ENCODE data around the gene AMN1. TPM values are rescaled to one million over a fixed set of nuclear protein-coding genes. Genes with fewer than 3 reads are reported as not detected.
"Not testable (repeated sequence)": the region's sequence is repeated elsewhere in the genome, so short reads cannot be mapped to it uniquely, and the experiment has no call there.

The AMN1 gene
- polyA plus RNA-seq, 1 experiment: 4.2 TPM

DNA sequence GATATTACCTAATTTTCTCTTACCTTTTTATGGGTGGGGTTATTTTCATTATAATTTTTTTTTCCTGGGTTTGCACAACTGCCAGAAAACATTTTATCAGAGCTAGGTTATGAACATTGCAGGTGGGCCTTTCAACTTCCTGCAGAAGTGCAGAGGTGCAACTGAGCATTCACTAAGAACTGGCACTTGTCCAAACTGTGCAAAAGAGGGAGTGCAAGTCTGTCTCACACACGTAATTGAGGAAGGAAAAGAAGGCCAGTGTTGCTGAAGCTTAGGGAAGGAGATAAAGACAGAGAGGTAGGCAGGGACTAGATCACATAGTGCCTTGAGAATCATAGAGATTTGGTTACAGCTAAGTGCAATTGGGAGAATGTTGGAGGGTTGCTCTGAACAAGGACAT is 14.1 kb upstream of the AMN1 start:
- TF ChIP-seq, protein P1, sequence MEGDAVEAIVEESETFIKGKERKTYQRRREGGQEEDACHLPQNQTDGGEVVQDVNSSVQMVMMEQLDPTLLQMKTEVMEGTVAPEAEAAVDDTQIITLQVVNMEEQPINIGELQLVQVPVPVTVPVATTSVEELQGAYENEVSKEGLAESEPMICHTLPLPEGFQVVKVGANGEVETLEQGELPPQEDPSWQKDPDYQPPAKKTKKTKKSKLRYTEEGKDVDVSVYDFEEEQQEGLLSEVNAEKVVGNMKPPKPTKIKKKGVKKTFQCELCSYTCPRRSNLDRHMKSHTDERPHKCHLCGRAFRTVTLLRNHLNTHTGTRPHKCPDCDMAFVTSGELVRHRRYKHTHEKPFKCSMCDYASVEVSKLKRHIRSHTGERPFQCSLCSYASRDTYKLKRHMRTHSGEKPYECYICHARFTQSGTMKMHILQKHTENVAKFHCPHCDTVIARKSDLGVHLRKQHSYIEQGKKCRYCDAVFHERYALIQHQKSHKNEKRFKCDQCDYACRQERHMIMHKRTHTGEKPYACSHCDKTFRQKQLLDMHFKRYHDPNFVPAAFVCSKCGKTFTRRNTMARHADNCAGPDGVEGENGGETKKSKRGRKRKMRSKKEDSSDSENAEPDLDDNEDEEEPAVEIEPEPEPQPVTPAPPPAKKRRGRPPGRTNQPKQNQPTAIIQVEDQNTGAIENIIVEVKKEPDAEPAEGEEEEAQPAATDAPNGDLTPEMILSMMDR (IDR thresholded peaks at IDR 0.05; ENCODE audit: insufficient read depth, low read depth, low read length): no peak
- Histone ChIP-seq H3K4me3 (ENCODE audit: low read depth, low read length) (no peak overlapping the region), H3K36me3 (ENCODE audit: control insufficient read depth, insufficient read depth, low read length) (no peaks in the 10 kb centered on the region), H3K27me3 (ENCODE audit: control insufficient read depth, insufficient read depth, low read length) (no peaks in the 10 kb centered on the region)
- POLR2A ChIA-PET: no interaction called here
- no peak for DNase-seq (ENCODE audit: low read depth)
- CTCF ChIA-PET: interaction anchor here (0.6 kb wide), 2 partner anchors 17 to 622 kb away, joined by 3 read pairs; no protein-coding TSS in a partner anchor

DNA sequence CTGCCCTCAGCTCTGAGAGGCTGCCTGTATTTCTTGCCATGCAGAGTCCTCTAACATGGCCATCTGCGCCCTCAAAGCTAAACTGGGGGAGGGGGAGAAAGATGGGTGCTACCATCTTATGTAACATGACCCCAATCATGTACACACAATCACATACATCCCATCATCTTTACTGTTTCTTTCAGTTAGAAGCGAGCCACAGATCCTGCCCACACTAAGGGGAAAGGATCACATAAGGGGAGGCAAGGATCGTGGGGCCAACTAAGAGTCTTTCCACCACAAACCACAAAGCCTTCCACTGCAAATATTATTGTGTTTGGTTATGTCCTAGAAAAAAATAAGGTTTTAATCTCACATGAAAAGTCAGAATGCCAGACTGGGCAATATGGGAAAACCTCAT is 11.8 kb upstream of the AMN1 start:
- TF ChIP-seq, protein P1 (IDR thresholded peaks at IDR 0.05; ENCODE audit: insufficient read depth, low read depth, low read length): no peak
- CTCF ChIA-PET: no interaction called here
- Histone ChIP-seq H3K36me3 (ENCODE audit: control insufficient read depth, insufficient read depth, low read length) (no peaks in the 10 kb centered on the region), H3K27me3 (ENCODE audit: control insufficient read depth, insufficient read depth, low read length) (no peaks in the 10 kb centered on the region), H3K4me3 (ENCODE audit: low read depth, low read length) (no peak overlapping the region)
- POLR2A ChIA-PET: no interaction called here
- no peak for DNase-seq (ENCODE audit: low read depth)

DNA sequence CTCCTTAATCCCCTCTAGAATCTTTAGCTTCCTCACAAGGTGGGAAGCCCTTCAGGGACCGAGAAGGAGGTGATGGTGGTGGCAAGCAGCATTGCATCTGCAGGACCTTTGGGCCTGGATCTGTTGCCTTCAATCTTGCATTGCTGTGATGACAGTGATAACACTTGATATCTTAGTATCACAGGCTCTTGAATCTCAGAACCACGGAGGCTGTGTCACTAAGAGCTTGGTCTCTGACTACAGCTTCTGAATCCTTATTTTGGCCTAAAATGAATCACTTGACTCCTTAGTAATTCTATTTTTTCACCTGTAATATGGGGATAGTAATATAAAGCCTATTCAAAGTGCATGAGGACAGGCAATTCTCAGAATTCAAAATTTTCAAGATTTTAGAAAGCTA is 8.9 kb upstream of the AMN1 start:
- POLR2A ChIA-PET: no interaction called here
- Histone ChIP-seq H3K4me3 (ENCODE audit: low read depth, low read length) (no peak overlapping the region), H3K27me3 (ENCODE audit: control insufficient read depth, insufficient read depth, low read length) (no peaks in the 10 kb centered on the region), H3K36me3 (ENCODE audit: control insufficient read depth, insufficient read depth, low read length) (no peaks in the 10 kb centered on the region)
- CTCF ChIA-PET: no interaction called here
- TF ChIP-seq, protein P1 (IDR thresholded peaks at IDR 0.05; ENCODE audit: insufficient read depth, low read depth, low read length): no peak
- DNase-seq (ENCODE audit: low read depth): no peak

DNA sequence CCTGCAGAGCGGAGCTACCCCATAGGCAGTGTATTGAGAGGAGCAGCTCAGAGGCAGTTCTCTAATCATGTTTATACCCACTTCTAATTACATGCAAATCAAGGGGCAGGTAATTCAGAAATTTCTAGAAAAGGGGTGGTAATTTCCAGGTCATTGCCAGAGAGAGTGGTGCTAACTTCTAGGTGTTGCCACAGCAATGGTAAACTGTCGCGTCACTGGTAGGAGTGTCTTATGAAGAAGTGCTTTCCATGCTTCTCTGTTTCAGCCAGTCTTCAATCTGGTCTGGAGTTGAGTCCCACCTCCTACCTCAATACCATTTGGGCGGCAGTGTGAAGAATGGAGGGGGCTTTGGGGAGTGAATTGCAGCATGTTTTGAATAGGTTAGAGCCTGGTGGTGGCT is 8.5 kb upstream of the AMN1 start:
- Histone ChIP-seq H3K27me3 (ENCODE audit: control insufficient read depth, insufficient read depth, low read length) (no peaks in the 10 kb centered on the region), H3K36me3 (ENCODE audit: control insufficient read depth, insufficient read depth, low read length) (no peaks in the 10 kb centered on the region), H3K4me3 (ENCODE audit: low read depth, low read length) (no peak overlapping the region)
- ChIA-PET POLR2A (no interaction called here), CTCF (interaction anchor here (0.9 kb wide), 1 partner anchor 11 kb away, joined by 3 read pairs; no protein-coding TSS in a partner anchor)
- TF ChIP-seq, protein P1 (IDR thresholded peaks at IDR 0.05; ENCODE audit: insufficient read depth, low read depth, low read length): no peak
- no peak for DNase-seq (ENCODE audit: low read depth)

DNA sequence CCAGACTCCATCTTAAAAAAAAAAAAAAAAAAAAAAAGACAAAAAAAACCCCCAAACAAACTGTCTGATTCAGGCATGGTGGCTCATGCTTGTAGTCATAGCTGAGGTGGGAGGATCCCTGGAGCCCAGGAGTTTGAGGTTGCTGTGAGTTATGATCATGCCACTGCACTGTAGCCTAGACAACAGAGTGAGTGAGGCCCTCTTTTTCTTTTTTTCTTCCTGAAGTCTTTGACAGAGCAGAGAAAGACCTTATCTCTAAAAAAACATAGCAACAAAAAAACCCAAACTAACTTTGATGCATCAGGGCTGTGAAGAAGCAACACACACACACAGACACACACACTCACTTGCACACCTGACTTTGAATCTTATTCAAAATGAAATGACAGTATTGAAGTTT is 7.7 kb upstream of the AMN1 start:
- Histone ChIP-seq H3K4me3 (ENCODE audit: low read depth, low read length) (no peak overlapping the region), H3K36me3 (ENCODE audit: control insufficient read depth, insufficient read depth, low read length) (no peaks in the 10 kb centered on the region), H3K27me3 (ENCODE audit: control insufficient read depth, insufficient read depth, low read length) (no peaks in the 10 kb centered on the region)
- POLR2A ChIA-PET: interaction anchor here (0.6 kb wide), 1 partner anchor 301 kb away, joined by 8 read pairs; no protein-coding TSS in a partner anchor
- CTCF ChIA-PET: interaction anchor here (0.9 kb wide), 1 partner anchor 12 kb away, joined by 3 read pairs; no protein-coding TSS in a partner anchor
- DNase-seq (ENCODE audit: low read depth): peak; percentile 61
- TF ChIP-seq, protein P1 (IDR thresholded peaks at IDR 0.05; ENCODE audit: insufficient read depth, low read depth, low read length): no peak

DNA sequence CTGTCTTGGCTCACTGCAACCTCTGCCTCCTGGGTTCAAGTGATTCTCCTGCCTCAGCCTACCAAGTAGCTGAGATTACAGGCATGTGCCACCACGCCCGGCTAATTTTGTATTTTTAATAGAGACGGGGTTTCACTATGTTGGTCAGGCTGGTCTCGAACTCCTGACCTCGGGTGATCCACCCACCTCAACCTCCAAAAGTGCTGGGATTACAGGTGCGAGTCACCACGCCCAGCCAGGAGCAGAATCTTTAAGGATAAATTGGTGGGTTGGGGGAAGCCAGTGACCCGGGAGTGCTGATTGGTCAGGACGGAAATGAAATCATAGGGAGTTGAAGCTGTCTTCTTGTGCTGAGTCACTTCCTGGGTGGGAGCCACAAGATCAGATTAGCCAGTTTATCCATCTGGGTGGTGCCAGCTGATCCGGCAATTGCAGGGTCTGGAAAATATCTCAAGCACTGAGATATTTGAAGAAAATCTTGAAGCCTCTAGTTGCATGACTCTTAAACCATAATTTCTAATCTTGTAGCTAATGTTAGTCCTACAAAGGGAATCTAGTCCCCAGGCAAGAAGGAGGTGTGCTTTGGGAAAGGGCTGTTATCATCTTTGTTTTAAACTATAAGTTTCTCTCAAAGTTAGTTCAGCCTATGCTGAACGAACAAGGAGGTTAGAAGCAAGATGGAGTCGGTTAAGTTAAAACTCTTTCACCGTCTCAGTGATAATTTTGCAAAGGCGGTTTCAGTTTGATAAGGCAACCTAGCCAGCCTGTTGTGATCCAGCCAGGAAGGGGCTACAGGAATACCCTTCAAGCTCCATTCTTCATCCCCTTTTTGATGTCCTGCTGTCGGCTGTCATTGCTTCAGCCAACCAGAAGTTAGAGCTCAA is 5.0 kb upstream of the AMN1 start:
- H3K36me3 ChIP-seq (ENCODE audit: control insufficient read depth, insufficient read depth, low read length); POLR2A ChIA-PET; H3K27me3 ChIP-seq (ENCODE audit: control insufficient read depth, insufficient read depth, low read length); H3K4me3 ChIP-seq (ENCODE audit: low read depth, low read length); DNase-seq (ENCODE audit: low read depth): not testable (repeated sequence)
- CTCF ChIA-PET: interaction anchor here (1.4 kb wide), 1 partner anchor 141 kb away, joined by 3 read pairs; no protein-coding TSS in a partner anchor
